ENCODE results near the gene CCDC68. TPM values are rescaled to one million over a fixed set of nuclear protein-coding genes. Genes with fewer than 3 reads are reported as not detected.
A peak's percentile ranks its signal among the peaks of the same experiment; 100 is the strongest.
"Not testable (repeated sequence)": the region's sequence is repeated elsewhere in the genome, so short reads cannot be mapped to it uniquely, and the experiment has no call there.

The CCDC68 gene
- total and polyA plus RNA-seq, 9 donors: 0.39 to 3.3 (median 0.58) TPM

DNA sequence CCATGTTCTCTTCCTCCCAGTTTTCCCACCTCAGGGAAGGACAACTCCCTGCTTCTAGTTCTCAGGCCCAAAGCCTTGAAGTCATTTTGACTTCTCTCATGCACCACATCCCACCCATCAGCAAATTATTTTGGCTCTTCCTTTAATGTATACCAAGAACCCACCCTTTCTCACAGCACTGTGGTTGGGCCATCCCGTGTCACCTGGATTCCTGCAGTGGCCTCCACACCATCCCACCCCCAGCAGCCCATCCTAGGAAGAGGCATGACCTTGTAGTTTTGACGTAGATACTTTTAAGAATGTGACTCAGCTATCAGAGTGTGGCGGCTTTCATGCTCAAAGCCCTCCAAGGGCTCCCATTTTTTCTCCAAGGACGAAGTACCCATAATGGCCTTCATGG is 25.6 kb upstream of the CCDC68 start:
- 95% methylated on average over 3 of the region's 4 CpGs for WGBS (ENCODE audit: insufficient coverage)
- DNase-seq: no peak
- Histone ChIP-seq H3K9me3 (replicated peaks; ENCODE audit: control insufficient read depth, low read depth, low read length) (no peaks in the 10 kb centered on the region), H3K27me3 (ENCODE audit: control insufficient read depth, insufficient read depth, low read length) (no peaks in the 10 kb centered on the region), H3K27ac (ENCODE audit: low read length) (no peak overlapping the region), H3K36me3 (ENCODE audit: control insufficient read depth, insufficient read depth, low read length) (no peaks in the 10 kb centered on the region), H3K4me1 (ENCODE audit: control insufficient read depth, insufficient read depth, low read length) (no peaks in the 10 kb centered on the region), H3K4me3 (ENCODE audit: low read length) (no peak overlapping the region)

DNA sequence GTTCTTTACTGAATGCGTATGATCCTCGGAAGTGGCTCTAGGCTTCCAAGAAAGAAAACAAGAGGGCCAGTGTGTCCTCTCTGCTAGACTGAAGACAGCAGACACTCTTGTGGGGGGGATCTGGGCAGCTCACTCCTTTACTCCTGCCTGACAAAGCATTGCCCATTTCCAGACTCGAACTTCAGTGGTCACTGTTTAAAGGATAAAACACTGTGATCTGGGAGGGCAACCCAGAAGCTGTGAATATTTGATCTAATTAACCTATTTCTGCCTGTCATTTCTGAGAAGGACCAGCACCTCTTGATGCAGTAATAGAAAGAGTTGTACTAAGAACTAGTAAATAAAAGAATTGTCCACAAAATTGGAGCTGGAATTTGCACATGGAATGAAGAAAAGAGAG is 24.5 kb upstream of the CCDC68 start:
- no peak for DNase-seq
- WGBS (ENCODE audit: insufficient coverage): 100% methylated on average over 2 of the region's 3 CpGs
- H3K27me3 ChIP-seq (ENCODE audit: control insufficient read depth, insufficient read depth, low read length): no peaks in the 10 kb centered on the region

DNA sequence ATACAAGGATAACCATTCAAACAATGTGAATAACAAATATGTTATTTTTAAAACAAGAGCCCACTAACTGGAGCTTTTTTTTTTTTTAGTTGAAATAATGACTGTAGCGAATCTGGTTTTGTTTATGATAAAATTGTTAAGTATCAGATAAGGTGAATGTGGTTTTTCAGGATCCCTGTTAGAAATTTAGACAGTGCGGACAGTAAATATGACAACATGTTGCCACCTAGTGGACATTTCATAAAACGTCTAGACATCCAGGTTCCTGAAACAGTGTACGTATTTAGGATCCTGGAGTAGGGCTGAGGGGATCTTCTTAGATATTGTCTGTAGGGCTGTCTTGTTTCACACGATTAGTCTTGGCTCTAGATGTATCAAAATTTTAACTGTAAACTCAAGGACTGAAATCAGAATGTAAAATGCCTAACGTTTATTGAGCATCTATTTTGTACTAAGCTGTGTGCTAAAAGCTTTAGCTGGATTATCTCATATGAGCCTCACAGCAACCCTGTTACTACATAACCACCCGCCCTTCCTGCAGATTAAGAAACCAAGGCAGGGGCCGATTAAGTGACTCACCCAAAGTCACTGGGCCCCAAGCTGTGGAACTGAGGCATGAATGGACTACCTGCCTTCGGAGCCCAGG is 23.9 kb upstream of the CCDC68 start:
- H3K4me3 ChIP-seq (ENCODE audit: low read length): no peak overlapping the region
- no peaks in the 10 kb centered on the region for H3K4me1 ChIP-seq (ENCODE audit: control insufficient read depth, insufficient read depth, low read length)
- no peaks in the 10 kb centered on the region for H3K9me3 ChIP-seq (replicated peaks; ENCODE audit: control insufficient read depth, low read depth, low read length)
- H3K27ac ChIP-seq (ENCODE audit: low read length): no peak overlapping the region
- 40% methylated on average over 2 of the region's 9 CpGs for WGBS (ENCODE audit: insufficient coverage)
- peak; percentile 71 for DNase-seq
- no peaks in the 10 kb centered on the region for H3K36me3 ChIP-seq (ENCODE audit: control insufficient read depth, insufficient read depth, low read length)
- no peaks in the 10 kb centered on the region for H3K27me3 ChIP-seq (ENCODE audit: control insufficient read depth, insufficient read depth, low read length)

More for the DNA sequence above, 24.5 kb upstream of the CCDC68 start:
- no peaks in the 10 kb centered on the region for H3K4me1 ChIP-seq (ENCODE audit: control insufficient read depth, insufficient read depth, low read length)
- no peaks in the 10 kb centered on the region for H3K36me3 ChIP-seq (ENCODE audit: control insufficient read depth, insufficient read depth, low read length)
- no peak overlapping the region for H3K27ac ChIP-seq (ENCODE audit: low read length)
- no peak overlapping the region for H3K4me3 ChIP-seq (ENCODE audit: low read length)
- no peaks in the 10 kb centered on the region for H3K9me3 ChIP-seq (replicated peaks; ENCODE audit: control insufficient read depth, low read depth, low read length)

DNA sequence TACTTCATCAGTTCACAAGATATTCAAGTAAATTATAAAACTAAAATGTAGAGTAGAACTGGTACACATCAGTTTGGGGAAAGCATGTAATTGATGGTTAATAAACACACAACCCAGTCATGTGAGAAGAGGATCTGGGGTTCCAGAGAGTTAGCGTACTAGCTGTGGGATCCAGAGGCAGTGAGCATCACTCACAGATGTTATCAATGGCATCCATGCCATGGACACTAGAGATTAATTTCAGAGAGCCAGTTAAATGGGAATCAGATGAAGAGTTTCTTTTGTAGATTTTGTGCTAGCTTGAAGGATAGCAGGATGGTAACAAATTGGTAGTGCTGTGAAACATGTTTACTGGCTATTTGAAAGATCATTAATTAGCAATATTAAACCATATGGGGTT is 21.8 kb upstream of the CCDC68 start:
- WGBS (ENCODE audit: insufficient coverage): 100% methylated on average over 1 of the region's 1 CpG
- Histone ChIP-seq H3K36me3 (ENCODE audit: control insufficient read depth, insufficient read depth, low read length) (no peaks in the 10 kb centered on the region), H3K4me3 (ENCODE audit: low read length) (no peak overlapping the region), H3K4me1 (ENCODE audit: control insufficient read depth, insufficient read depth, low read length) (no peaks in the 10 kb centered on the region), H3K9me3 (replicated peaks; ENCODE audit: control insufficient read depth, low read depth, low read length) (no peaks in the 10 kb centered on the region), H3K27ac (ENCODE audit: low read length) (no peak overlapping the region), H3K27me3 (ENCODE audit: control insufficient read depth, insufficient read depth, low read length) (no peaks in the 10 kb centered on the region)
- DNase-seq: no peak

DNA sequence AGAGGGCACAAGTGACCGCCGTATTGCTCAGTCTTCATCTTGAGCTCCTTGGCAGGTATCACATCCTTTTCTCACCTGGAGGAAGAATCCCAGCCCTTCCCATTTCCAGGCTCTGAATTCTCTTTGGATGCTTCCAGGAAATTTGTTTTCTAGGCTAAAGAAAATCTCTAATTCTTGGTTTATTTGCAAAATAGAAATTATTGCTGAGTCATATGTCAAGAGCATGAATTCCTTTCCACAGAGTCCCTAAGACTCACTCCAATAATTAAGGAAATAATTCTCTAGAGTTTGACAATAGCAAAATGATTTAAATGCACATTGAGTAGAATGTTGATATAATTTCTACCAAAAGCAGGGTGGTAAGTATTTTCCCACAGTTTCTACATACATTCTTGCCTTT is 16.3 kb upstream of the CCDC68 start:
- Histone ChIP-seq H3K27me3 (ENCODE audit: control insufficient read depth, insufficient read depth, low read length) (no peaks in the 10 kb centered on the region), H3K36me3 (ENCODE audit: control insufficient read depth, insufficient read depth, low read length) (no peaks in the 10 kb centered on the region), H3K4me1 (ENCODE audit: control insufficient read depth, insufficient read depth, low read length) (no peaks in the 10 kb centered on the region), H3K27ac (ENCODE audit: low read length) (no peak overlapping the region), H3K4me3 (ENCODE audit: low read length) (no peak overlapping the region), H3K9me3 (replicated peaks; ENCODE audit: control insufficient read depth, low read depth, low read length) (no peaks in the 10 kb centered on the region)
- 94% methylated on average over 2 of the region's 2 CpGs for WGBS (ENCODE audit: insufficient coverage)
- no peak for DNase-seq

DNA sequence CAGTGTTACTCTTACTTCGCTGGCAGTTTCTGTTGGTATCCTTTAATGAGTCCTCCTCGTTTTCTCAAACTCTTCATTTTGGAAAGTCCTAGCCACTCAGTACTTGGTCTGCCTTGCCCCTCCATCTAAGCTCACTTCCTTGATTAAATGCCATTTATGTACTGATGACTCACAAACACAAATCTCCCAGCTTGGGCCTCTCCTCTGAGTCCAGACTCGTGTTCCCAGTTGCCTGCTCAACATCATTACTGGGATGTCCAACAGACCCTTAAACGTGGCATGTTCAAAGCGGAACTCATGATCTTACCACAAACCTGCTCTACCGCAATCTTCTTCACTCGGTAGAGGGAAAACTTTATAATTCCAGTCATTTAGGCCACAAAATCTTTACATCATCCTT is 13.8 kb upstream of the CCDC68 start:
- no peaks in the 10 kb centered on the region for H3K27me3 ChIP-seq (ENCODE audit: control insufficient read depth, insufficient read depth, low read length)
- 86% methylated on average over 7 of the region's 7 CpGs for WGBS (ENCODE audit: insufficient coverage)
- H3K36me3 ChIP-seq (ENCODE audit: control insufficient read depth, insufficient read depth, low read length): no peaks in the 10 kb centered on the region
- no peak overlapping the region for H3K27ac ChIP-seq (ENCODE audit: low read length)
- no peak for DNase-seq
- H3K9me3 ChIP-seq (replicated peaks; ENCODE audit: control insufficient read depth, low read depth, low read length): no peaks in the 10 kb centered on the region
- H3K4me1 ChIP-seq (ENCODE audit: control insufficient read depth, insufficient read depth, low read length): no peaks in the 10 kb centered on the region
- H3K4me3 ChIP-seq (ENCODE audit: low read length): no peak overlapping the region

DNA sequence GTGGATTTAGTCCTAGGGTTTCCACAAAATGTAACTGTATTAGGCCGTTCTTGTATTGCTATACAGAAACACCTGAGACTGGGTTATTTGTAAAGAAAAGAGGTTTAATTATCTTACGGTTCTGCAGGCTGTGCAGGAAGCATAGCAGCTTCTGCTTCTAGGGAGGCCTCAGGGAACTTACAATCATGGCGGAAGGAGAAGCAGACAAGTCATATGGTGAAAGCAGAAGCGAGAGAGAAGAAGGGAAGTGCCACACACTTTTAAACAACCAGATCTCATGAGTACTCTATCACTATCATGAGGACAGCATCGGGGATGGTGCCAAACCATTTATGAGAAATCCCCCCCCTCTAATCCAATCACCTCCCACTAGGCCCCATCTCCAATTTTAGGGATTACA is 9.5 kb upstream of the CCDC68 start:
- no peaks in the 10 kb centered on the region for H3K27me3 ChIP-seq (ENCODE audit: control insufficient read depth, insufficient read depth, low read length)
- WGBS (ENCODE audit: insufficient coverage): 94% methylated on average over 2 of the region's 5 CpGs
- no peak for DNase-seq
- H3K9me3 ChIP-seq (replicated peaks; ENCODE audit: control insufficient read depth, low read depth, low read length): no peaks in the 10 kb centered on the region
- H3K4me1 ChIP-seq (ENCODE audit: control insufficient read depth, insufficient read depth, low read length): no peaks in the 10 kb centered on the region
- H3K36me3 ChIP-seq (ENCODE audit: control insufficient read depth, insufficient read depth, low read length): no peaks in the 10 kb centered on the region
- no peak overlapping the region for H3K27ac ChIP-seq (ENCODE audit: low read length)
- H3K4me3 ChIP-seq (ENCODE audit: low read length): no peak overlapping the region

DNA sequence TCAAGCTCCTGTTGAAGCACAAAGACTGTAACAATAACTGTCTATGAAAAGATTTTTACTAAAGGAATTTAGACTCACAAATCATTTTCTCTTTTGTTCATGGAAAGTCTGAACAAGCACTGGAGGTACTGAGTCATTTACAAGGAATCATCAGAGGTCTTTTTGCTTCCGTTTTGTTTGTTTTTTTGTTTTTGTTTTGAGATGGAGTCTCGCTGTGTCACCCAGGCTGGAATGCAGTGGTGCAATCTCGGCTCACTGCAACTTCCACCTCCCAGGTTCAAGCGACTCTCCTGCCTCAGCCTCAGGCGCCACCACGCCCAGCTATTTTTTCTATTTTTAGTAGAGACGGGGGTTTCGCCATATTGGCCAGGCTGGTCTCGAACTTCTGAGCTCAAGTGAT is 9.0 kb upstream of the CCDC68 start:
- 95% methylated on average over 5 of the region's 9 CpGs for WGBS (ENCODE audit: insufficient coverage)

DNA sequence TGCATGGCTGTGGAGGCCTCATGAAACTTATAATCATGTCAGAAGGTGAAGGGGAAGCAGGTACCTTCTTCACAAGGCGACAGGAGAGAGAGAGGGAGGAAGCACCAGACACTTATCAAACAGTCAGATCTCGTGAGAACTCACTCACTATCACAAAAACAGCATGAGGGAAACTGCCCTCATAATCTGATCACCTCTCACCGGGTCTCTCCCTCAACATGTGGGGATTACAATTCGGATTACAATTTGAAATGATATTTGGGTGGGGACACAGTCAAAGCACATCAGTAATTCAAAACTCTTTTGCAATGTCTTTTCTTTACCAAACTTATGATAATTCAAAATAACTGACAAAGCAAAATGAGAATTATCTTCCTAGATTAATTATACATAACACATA is 8.5 kb upstream of the CCDC68 start:
- Histone ChIP-seq H3K27me3 (ENCODE audit: control insufficient read depth, insufficient read depth, low read length) (no peaks in the 10 kb centered on the region), H3K4me3 (ENCODE audit: low read length) (no peak overlapping the region), H3K4me1 (ENCODE audit: control insufficient read depth, insufficient read depth, low read length) (no peaks in the 10 kb centered on the region), H3K27ac (ENCODE audit: low read length) (no peak overlapping the region), H3K9me3 (replicated peaks; ENCODE audit: control insufficient read depth, low read depth, low read length) (no peaks in the 10 kb centered on the region), H3K36me3 (ENCODE audit: control insufficient read depth, insufficient read depth, low read length) (no peaks in the 10 kb centered on the region)
- WGBS (ENCODE audit: insufficient coverage): no CpG with 5 or more reads among the region's 4 CpGs
- no peak for DNase-seq

More for the DNA sequence above, 9.0 kb upstream of the CCDC68 start:
- H3K27ac ChIP-seq (ENCODE audit: low read length); H3K27me3 ChIP-seq (ENCODE audit: control insufficient read depth, insufficient read depth, low read length); H3K9me3 ChIP-seq (replicated peaks; ENCODE audit: control insufficient read depth, low read depth, low read length); H3K36me3 ChIP-seq (ENCODE audit: control insufficient read depth, insufficient read depth, low read length); H3K4me1 ChIP-seq (ENCODE audit: control insufficient read depth, insufficient read depth, low read length); H3K4me3 ChIP-seq (ENCODE audit: low read length); DNase-seq: not testable (repeated sequence)

DNA sequence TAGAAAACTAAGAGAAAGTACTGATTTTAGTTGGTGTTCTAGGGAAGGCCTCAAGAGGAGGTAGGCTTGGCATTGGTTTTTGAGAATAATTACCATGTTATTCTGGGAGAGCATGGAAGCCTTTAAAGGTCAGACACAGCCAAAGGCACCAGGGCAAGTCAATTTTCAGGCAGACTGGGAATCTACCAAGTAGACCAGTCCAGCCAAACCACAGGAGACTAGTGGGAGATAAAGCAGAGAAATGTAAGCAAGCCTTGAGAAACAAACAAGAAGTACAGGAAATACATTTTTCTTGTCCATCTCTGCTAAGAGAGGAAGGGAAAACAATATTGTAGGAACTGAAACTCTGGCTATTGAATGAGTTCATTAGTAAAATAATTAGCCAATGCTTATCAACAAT is 5.5 kb upstream of the CCDC68 start:
- no peaks in the 10 kb centered on the region for H3K4me1 ChIP-seq (ENCODE audit: control insufficient read depth, insufficient read depth, low read length)
- peaks cover 3% of the 10 kb centered on the region for H3K27me3 ChIP-seq (ENCODE audit: control insufficient read depth, insufficient read depth, low read length)
- H3K36me3 ChIP-seq (ENCODE audit: control insufficient read depth, insufficient read depth, low read length): no peaks in the 10 kb centered on the region
- no peak overlapping the region for H3K4me3 ChIP-seq (ENCODE audit: low read length)
- H3K27ac ChIP-seq (ENCODE audit: low read length): no peak overlapping the region
- H3K9me3 ChIP-seq (replicated peaks; ENCODE audit: control insufficient read depth, low read depth, low read length): no peaks in the 10 kb centered on the region
- no peak for DNase-seq

Data from muscle of leg (tissue), 11 donors.